GM19467 (cell line): ENCODE data around the gene USP9Y.

Experiments
- ATAC-seq: cut with Tn5 transposase; IDR thresholded peaks from one replicate; pipeline ENCODE4 v1.9.1; 2021; ENCODE audit warnings: mild to moderate bottlenecking, moderate library complexity; ENCODE audit not compliant: unreplicated experiment

The USP9Y gene

DNA sequence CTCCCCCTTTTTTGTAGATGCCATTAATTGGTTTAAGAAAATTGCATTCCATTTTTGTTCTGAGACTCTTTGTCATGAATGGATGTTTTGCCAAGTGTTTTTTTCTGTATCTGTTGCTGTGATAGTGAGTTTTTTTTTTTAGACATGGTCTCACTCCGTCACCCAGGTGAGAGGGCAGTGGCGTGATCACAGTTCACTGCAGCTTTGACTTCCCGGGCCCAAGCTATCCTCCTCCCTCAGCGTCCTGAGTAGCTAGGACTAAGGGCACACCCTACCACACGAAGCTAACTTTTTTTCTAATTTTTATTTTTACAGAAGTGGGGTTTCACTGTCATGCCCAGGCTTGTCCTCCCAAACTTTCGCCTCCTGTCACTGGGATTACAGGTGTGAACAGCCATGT, 51.8 kb downstream of the USP9Y start:
- ATAC-seq = no peak

DNA sequence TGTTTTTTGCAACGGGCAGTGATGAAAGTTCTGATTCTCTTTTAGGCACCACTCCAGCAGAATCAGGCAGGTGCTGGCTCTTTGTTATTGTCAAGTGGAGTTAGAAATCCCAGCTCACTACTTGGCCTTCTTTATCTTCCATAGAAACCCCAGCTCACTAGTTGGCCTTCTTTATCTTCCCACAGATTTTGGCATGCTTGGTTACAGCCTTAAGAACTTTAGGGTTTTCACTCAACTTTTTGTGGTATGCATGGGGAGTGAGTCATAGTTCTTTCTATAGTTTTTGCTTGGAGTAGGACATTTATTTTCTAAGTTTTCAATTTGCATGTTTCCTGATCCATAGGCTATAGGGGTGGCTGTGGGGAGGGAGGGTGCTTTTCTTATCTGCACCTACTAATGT, 55.0 kb downstream of the USP9Y start:
- ATAC-seq = no peak

DNA sequence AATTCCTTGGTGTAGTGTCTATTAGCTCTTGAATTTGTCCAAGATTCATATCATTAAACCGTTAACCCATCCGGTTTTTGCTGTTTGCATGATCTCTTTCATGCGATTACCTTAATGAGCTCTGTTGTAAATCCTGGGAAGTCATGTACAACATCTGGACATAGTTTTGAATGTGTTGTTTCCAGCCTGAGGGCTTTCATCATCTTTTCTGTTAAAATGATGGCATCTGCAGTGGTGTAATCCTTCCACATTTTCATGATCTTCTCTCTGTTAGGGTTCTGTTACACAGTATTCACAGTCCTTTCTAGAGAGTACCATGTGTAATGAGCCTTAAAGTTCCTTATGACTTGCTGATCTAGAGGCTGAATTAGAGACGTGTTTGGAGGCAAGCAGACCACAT, 64.9 kb downstream of the USP9Y start:
- ATAC-seq = no peak

DNA sequence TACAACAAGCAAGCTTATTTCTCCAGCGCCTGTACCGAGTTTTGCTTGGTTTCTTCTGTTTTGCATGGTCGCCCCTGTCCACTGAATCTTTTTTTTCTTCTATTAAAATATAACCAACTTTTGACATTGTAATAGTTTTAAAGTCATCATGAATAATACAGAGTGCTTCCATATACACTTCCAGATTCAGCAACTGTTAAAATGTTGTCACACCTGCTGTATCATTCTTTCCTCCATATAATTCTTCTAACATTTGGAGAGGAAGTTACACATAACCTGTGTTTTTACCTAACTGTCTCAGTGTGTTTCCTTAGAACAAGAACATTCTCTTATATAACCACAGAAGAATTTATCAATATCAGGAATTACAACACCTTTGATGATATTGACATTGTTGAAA, 83.5 kb downstream of the USP9Y start:
- ATAC-seq = no peak

DNA sequence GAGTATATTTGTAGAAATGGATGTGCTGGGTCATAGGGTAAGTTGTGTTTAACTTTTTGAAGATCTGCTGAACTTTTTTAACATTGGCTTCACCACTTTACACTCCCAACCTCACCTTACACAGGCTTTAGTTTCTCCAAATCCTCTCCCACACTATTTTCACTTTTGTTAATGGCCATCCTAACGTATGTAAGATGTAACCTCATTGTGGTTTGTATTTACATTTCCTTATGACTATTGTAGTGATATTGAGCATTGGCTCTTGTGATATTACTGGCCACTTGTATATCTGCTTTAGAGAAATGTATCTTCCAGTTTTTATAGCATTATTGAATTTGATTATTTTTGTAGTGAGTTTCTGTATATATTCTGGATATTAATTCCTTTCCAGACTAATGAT, 93.0 kb downstream of the USP9Y start:
- ATAC-seq = no peak

DNA sequence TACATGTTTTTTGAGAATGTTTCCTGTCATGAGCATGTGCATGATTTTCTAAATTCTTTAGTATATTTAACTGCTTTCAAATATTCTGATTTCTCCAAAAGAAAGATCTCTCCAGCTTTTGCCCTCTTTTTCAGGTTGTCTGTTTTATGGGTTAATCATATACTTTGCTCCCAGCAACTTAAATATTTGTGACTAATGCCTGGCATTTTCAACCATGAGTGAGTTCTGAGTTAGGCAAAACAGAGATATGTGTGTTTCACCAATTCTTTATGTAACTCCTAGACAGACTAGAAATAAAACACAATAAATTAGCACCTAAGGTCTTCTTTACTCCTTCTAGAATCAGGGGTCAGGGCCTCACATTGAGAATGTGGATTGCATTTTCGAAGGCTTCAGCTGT, 107.0 kb downstream of the USP9Y start:
- no peak for ATAC-seq

DNA sequence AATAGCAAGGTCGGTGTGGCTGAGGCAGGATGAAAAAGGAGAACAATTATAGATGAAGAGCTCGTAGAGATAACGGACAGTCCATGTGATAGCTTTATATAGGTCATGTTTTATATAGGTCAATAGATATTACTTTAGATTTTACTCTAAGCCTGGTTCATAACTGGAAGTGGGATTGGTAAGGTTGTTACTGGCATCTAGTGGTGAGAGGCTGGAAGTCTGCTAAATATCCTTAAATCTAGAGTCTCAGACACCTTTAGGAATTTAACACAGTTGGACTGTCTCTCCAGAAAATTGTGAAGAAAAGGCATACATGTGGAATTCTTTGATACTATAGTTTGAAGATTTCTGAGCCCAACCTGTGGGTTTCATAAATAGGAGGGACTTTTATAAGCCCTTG, 108.0 kb downstream of the USP9Y start:
- no peak for ATAC-seq

DNA sequence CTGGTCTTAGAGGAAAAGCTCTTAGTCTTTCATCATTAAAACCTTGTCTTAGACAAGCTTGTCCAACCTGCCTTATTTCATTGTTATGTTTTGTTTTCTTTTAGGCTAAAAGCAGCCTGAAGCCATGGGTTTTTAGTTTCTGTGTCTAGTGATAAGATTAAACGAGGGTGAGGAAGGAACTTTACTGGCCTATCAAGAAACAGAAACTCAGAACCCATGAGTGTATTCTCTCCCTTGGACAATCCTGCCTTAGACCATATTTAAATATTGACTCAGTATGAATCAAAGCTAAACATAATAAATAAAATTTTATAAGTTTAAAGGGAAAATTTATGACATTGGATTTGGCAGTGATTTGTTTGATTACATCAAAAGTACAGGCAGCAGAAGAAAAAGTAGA, 122.4 kb downstream of the USP9Y start:
- ATAC-seq = no peak

DNA sequence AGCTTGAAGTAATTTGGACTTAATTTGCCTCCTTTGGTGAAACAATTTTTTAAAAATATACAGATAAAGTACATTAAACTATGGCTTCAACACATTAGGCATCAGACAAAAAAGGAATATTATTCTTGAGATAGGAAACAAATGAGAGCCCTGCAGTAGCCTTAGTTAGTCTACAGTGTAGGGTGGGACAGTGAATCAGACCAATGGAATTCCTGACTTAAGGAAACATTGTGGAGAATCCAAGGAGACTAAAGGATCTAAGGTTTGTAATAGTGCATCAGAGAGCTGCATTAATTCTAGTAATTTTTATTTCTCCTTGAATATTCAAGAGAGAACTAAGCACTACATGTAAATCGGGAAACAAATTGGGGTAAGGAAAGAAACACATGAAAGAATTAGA, 125.8 kb downstream of the USP9Y start:
- ATAC-seq = no peak

DNA sequence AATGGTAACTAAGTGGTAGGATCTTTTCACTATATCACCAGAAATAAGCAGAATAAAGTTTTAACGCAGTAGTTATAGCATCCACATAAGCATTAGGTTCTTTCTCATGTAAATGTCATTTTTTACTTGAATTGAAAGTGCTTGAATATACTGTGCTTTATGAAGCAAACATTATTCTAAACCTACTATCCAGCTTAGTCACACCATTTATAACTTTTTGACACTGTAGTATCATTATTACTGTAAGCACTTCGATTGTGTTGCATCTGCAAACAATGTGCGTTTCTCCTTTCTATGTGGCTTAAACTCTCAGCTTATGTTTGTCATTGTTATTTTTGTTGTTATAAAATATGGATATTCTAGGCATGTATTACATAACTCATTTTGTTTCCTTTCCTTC, 132.3 kb downstream of the USP9Y start:
- no peak for ATAC-seq

DNA sequence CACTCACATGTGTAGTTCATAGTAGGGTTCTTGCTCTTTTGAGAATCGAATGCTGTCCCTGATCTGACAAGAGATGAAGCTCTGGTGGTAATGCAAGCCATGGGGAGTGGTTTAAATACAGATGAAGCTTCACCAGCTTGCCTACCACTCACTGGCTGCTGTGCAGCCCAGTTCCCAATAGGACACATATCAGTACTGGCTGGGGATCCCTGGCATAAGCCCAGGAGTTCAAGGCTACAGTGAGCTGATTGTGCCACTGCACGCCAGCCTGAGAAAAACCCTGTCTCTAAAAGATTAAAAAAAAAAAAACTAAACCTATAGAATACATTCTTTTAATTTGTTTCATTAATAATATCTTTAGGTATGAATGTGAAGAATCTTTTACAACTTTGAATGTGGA, 136.5 kb downstream of the USP9Y start:
- no peak for ATAC-seq

DNA sequence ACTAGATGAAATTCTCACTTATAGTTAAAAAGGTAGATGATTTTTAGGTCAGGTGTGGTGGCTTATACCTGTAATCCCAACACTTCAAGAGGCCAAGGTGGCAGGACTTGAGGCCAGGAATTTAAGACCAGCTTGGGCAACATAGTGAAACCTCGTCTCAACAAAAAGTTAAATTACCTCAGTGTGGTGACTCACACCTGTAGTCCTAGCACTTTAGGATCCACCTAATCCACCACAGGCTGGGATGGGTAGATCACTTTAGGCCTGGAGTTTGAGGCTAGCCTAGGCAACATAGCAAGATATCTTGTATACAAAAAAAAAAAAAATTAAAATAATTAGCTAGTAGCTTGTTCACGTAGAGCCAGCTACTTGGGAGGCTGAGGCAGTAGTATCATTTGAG, 140.3 kb downstream of the USP9Y start:
- no peak for ATAC-seq

DNA sequence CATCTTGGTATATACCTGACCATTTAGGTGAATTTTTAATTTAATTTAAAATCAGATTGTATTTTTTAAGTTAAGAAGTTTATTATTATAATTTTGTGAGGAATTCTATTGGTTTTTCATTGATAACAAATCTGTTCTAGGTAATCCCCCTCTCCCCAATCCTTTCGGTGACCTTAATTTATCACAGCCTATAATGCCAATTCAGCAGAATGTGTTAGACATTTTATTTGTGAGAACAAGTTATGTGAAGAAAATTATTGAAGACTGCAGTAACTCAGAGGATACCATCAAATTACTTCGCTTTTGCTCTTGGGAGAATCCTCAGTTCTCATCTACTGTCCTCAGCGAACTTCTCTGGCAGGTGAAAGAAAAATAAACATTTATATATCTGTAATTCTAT, 145.8 kb downstream of the USP9Y start:
- no peak for ATAC-seq

DNA sequence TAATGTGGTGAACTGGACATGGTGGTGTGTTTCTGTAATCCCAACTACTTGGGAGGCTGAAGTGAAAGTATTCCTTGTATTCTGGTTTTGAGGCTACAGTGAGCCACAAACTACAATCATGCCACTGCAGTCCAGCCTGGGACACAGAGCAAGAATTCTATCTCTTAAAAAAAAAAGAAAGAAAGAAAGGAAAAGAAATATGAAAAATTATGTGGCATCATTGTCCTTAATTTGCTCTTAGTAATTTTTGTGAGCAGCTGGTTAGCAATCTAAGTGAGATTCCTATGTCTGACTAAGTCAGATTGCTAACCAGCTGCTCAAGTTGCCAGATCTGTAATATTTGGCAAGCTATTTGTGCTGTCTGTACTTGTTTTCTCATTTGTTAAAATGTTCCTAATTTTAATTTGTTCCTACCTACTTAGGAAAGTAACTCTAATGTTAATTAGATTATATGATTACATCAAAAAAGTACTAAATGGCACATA, 154.8 kb downstream of the USP9Y start:
- no peak for ATAC-seq

DNA sequence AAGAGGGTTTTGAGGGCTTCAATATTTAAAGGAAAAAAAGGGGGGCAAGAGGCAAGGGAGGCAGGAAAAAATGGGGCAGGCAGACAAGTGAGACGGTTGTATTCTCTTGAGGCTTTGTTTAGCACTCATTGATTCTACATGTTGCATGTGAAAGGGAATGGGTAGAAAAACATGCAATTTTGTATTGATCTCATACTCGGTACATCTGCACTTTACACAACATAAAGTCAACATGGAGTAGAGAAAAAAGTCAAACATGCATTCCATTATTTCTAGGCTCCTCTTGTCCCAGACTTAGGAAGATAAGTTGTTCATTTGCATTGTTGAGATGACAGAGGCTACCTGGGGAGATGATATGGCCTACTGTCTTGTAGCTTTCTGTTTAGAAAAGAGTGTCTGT, 166.9 kb downstream of the USP9Y start:
- no peak for ATAC-seq

DNA sequence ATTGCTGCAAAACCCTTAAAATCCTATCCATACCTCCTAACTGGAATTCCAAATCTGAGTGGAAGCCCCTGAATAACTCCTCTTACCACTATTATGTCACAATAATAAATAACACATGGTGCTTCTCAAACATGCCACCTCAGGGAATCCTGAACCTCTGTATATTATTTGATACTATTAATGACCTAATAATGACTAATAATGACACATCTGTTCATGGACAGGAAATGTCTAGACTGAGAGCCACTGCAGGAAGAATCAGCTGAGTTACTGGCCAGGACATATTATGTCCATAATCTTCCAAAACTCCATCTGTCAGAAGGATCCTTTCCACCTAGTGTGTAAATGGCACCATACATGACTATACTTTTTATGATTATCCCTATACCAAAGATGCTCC, 195.9 kb downstream of the USP9Y start:
- ATAC-seq = no peak

DNA sequence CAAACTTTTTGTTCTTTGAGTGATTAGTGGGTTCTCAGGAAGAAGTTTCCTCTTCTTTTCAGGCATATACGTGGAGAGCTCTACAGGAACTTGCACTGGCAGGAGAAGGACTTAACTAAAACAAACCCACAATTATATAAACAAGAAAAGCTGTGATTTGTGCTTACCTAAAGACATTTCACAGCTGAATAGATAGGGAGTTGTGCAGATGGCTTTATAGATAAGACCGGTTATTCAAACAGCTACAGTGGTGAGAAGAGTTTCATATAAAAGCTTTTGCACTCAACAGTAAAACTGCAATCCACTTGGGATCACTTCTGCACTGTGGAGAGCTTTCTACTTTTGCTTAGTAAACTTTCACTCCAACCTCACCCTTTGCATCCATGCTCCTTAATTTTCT, 197.6 kb downstream of the USP9Y start:
- ATAC-seq = no peak

DNA sequence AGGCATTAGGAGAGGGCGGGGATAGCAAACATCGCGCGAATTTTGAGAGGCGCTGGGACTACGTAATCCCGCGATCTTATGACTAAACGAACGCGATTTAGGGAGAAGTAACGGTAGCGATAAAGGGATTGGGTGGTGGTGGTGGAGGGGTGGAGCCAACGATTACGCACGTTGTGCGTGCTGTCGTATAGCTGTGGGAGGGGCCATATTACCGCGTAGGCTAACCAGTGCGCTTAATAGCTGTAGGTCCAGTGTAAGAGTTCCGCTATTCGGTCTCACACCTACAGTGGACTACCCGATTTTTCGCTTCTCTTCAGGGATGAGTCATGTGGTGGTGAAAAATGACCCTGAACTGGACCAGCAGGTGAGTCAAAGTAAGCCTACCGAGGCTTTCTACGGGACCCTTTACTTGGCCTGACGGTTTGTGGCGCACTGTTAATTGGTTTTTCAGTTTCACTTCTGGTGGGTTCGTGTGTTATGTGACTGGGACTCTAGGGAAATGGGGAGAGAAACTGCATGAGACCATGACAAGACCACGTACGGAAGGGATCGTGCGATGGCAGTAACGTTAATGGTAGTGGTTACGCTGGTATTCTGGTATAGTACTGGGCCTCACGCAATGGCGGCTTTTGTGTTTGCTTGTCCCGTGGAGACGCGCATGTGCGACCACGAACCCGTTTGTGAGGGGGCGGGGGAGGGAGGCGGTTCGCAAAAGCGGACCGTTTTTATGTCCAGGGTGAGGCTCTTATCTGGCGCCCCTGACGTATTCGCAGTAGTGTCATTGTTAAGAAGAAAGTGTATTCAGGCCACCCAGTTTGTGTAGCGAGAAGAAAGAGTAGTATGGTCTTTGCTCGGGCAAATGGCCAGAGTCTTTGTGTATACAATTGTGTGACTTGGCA, 203.8 kb downstream of the USP9Y start, which contains the start of gene DDX3Y:
Gene DDX3Y, plus strand, starts transcription at position 251 of the 899 bp plus-strand sequence. Its CDS starts 69 bp downstream, at position 320.
- no peak for ATAC-seq

DNA sequence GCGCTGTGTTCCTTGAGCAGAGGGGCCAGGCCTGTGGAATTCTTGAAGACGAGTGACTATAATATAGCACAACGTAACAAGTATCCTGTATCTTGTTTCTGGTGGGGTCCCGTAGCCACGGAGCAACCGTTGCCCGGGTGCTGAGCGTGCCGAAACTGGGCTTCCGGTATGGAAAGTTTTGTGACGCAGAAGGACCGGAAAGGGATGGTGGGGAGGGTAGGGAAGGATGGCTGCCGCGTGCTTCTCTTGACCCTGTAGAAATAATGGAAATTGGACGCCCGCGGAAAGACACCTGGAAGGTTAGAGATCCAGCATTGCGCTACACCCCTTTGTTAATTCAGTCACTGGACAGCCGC, 204.5 kb downstream of the USP9Y start:
- ATAC-seq = no peak

DNA sequence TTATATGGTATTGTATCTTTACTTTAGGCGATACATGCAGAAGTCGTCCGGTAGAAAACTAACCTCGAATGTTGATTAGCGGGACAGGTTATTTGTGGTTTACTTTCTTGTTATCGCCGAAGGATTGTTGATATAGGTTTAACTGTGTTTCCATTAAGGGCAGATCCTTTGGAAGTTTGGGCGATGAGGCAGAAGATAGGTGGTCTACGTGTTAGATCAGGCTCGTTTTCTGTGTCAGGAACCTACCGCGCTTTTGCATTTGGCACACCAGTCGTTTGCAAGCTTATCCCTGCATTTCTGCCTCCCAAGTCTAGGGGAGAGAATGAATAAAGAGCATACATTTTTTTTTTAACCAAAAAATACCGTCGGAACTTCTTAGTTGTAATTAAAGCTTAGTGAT, 204.9 kb downstream of the USP9Y start:
- ATAC-seq = no peak
